Glomerular visceral epithelial cell (primary cell): ENCODE data around the gene UAP1.
"Not testable (repeated sequence)": the region's sequence is repeated elsewhere in the genome, so short reads cannot be mapped to it uniquely, and the experiment has no call there.

ENCODE experiments used
- DNase-seq: peaks from one replicate; pipeline ENCODE4 v3.0.0-alpha.2; 2016; ENCODE audit errors: extremely low spot score

The UAP1 gene

DNA sequence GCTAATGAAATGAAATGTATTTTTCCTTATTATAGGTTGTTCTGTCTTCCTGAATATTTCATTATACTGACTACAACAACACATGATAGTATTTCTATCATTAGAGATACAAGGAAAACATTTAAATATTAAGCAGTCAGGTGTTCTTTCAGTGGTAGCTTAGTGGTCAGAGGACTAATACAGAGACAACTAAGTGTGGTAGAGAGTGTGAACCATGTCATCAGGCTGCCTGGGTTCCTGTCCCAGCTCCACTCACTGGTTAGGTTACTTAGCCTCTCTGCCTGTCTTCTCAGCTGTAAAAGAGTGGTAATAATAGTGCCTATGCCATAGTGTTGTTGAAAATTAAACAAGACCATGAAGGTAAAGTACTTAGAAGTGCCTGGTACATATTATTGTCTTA, 3.9 kb downstream of the UAP1 start:
- DNase-seq, result no peak

DNA sequence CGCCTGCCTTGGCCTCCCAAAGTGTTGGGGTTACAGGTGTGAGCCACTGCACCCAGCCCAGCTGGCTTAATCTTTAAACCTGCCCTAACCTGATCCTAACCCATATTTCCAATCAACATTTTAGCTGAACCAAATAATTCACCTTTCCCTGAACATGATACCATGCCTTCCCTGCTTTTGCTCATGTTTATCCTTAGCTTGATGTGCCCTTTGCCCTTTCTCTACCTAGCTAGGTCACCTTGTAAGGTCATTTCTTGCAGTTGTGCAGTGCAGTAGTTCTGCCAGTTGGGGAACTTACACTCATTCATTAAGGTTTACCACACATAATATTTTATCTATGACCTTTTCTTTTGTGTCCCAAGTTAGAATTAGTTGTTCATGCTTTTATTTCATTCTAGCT, 5.3 kb downstream of the UAP1 start:
- DNase-seq, result no peak

DNA sequence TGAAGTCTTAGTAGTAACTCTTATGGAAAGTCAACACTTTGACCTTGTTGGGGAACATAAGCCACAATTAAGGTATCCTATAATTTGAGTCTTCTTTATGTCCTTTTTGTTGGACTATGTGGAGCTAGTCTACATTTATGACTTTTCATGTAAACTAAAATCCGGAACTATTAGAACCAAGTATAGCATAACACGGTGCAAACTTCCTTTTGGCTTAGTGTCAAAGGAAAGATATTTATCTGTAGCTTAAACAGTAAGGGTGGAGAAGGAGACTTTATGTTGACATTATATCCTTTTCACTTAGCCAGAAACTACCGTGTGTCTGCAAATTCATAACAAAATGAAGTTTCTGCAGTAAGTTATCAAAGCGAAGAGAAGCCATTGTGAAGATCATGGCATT, 7.3 kb downstream of the UAP1 start:
- DNase-seq, result no peak

DNA sequence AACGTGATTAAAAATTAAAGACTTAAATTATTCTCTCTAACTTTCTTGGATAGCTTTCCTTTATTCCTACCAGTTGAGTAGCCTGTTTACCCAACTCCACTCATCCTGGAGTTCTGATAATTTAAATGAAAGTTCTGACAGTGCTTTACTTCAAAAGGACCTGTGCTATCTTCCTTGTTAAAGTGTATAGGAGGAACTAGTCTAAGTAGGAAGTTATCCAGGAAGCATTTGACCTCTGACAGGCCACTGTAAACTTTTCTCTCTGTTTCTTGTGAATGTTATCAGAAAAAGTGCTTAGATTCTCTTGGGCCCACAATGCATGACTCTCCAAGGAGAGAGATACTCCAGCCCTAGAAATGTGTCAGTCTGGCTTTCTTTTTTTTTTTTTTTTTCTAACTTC, 9.2 kb downstream of the UAP1 start:
- no peak for DNase-seq

DNA sequence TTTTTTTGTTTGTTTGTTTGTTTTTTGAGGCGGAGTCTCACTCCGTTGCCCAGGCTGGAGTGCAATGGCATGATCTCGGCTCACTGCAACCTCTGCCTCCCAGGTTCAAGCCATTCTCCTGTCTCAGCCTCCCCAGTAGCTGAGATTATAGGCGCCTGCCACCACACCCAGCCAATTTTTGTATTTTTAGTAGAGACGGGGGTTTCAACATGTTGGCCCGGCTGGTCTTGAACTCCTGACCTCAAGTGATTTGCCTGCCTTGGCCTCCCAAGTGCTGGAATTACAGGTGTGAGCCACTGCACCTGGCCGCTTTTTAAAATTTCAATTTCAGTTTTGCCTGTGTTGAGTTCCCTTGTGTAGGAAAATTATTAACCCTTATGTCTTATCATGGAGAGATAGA, 9.6 kb downstream of the UAP1 start:
- not testable (repeated sequence) for DNase-seq

DNA sequence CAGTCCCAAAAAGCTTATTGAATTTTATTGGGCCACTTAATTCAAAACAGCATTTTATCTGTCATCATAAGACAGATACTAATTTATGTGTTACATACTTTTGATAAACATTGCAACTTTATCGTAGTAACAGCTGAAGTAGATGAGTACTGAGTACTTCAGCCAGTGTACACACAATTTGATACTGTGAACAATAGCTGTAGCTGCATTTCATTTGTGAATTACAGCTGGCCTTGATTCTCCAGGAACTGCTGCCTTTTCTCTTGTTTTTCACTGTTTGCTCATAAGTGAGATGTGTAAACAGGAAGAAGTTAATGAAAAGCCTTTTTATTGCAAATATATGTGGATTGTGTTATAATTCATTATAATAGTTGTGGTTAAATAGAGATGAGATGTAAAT, 10.2 kb downstream of the UAP1 start:
- no peak for DNase-seq

DNA sequence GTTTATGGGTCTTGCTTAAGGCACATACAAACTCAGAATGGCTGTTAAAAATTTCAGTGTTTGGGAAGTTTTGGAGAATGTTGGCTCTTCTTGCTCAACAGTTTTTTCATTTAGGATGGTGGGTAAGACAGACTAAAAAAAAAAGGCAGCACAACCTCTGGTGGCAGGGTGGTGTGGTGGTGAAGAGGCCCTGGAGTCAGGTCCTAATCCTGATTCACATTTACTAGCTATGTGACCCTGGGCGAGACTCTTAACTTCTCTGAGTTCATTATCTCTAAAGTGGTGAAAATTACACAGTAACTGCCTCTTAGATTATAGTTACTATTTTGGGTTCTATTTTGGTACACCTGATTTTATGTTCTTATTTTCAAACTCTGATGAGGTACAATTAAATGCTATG, 11.6 kb downstream of the UAP1 start:
- no peak for DNase-seq

DNA sequence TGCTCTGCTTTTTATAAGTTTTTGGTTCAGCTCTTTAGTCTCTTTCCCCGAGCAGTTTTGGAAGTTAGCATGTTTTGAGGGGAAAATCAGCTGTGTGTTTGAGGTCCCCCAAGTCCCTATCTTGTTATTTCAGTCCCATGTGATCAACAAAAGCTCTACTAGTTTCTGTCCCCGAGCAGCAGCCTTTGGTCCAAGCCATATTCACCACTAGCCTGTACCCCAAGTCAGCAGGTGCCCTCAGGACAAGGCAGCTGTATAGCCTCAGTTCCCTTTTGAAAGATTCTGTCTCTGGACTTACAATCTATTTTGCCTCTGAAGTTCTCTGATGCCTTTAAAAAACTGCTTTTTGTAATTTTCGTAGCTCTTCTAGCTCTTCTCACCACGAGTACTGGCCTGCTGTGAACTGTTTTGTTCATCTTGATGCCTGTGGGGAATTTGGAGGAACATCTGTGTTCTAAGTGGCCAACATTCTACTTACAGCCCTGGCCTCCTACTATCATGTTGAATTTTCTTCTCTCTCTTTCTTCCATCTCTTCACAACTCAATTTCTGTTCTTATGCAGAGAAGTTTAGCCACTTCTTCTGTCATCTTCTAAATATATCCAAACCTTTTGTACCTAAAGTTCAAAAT, 16.7 kb downstream of the UAP1 start:
- no peak for DNase-seq

DNA sequence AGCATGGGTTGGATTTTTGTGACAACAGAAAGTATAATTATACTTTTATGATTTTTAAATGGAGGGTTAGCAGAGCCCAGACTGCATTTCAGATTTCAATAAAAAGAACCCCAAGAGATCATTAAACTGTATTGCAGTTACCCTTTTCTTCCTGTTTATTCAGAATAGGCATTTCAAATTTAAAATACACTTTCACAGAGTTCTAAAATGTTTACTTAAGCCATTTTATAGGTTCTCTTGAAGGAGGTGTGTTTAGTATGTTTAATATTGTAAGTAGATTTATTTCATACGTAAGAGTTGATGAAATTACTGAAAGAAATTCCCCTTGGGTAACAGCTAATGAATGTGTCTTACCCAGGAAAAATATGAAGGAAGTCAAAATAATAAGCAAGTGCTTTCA, 17.4 kb downstream of the UAP1 start:
- DNase-seq, result no peak

DNA sequence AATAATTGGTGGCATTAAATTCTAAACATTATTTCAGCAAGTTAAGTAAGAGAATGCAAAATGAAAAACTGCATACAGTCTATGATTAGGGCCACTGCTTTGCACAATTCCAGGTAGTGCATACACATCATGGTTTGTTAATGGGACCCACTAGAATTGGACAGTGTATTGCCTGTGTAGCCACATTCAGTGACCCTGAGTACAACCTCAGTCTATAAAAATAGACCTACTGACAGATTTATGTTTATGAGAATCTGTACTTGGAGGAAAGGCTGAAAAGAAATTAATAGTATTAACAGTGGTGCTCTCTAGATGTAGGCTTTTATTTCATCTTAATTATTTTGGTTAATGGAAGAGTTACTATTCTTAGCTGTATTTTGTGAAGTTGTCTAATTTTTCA, 18.8 kb downstream of the UAP1 start:
- DNase-seq, result no peak

DNA sequence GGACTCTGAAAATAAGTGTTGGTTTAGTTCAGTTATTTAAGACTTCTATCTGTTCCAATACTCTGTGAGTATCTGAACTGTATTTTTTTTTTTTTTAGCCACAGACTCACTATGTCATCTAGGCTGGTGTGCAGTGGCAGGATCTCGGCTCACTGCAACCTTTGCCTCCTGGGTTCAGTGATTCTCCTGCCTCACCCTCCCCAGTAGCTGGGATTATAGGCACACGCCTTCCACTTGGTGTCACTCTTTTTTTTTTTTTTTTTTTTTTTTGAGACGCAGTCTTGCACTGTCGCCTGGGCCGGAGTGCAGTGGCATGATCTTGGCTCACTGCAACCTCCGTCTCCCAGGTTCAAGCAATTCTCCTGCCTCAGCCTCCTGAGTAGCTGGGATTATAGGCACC, 21.4 kb downstream of the UAP1 start:
- DNase-seq, result not testable (repeated sequence)

DNA sequence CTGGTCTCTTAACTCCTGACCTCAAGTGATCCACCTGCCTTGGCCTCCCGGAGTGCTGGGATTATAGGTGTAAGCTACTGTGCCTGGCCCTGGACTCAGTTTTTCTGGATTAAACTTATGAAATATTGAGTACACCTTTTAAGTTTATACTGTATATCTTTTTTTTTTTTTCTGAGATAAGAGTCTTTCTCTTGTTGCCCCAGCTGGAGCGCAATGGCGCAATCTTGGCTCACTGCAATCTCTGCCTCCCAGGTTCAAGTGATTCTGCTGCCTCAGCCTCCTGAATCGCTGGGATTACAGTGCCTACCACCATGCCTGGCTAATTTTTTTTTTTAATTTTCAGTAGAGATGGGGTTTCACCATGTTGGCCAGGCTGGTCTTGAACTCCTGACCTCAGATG, 23.6 kb downstream of the UAP1 start:
- DNase-seq, result not testable (repeated sequence)

DNA sequence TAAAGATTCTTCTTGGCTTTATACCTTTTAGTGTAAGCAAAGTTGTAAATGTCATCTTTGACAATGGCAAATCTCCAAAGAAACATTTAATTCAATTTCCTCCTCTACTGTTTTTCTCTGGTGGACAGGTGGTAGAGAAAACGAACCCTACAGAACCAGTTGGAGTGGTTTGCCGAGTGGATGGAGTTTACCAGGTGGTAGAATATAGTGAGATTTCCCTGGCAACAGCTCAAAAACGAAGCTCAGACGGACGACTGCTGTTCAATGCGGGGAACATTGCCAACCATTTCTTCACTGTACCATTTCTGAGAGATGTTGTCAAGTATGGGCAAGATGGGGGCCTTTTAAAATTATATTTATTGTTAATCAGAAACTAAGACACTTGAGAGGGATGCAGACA, 25.8 kb downstream of the UAP1 start:
- no peak for DNase-seq

DNA sequence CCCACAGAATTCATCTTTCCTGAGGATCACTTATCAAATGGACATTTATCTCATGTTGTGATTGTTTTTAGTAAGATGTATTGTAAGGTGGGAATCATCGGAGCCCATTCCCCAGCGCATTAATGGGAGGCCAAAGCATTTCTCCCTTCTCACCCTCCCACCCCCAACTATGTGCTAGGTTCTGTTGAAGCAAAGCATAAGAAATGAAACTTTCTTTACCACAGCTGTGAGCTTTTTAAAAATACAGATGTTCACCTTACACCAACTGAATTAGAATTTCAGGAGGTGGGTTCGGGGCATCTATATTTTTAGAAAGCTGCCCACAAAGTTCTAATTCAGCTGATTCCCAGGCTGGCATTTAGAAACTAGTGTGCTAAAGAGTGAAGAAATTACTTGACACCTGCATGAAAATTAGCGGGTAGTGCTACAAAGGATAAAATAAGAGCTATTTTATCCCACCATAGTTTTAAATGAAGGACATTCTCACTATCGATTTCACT, 26.3 kb downstream of the UAP1 start:
- no peak for DNase-seq

DNA sequence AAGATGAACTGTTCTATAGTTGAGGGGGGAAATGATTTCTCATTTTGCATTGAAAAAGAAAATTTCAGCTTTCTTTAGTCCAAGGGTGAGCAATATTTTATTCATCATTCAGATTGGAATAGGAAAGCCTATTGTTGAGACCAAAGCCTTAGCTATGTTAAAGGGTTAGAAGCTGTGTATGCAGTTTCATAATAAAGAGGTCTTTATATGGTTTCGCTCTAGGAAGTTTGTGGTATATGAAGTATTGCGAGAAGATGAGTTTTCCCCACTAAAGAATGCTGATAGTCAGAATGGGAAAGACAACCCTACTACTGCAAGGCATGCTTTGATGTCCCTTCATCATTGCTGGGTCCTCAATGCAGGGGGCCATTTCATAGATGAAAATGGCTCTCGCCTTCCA, 28.6 kb downstream of the UAP1 start:
- DNase-seq, result no peak

DNA sequence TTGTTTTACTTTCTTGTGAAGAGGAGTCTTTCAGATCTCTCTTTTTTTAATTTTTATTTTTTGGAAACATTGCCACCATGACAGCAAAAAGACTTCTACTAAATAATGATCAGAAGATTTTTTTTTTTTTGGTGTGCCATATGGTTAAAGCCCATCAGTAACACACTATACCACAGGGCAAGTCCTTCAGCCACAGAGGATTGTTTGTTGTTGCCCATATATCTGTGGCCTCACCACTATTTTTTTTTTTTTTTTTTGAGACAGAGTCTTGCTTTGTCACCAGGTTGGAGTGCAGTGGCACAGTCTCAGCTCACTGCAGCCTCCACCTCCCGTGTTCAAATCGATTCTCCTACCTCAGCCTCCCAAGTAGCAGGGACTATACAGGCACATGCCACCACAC, 29.2 kb downstream of the UAP1 start:
- no peak for DNase-seq

DNA sequence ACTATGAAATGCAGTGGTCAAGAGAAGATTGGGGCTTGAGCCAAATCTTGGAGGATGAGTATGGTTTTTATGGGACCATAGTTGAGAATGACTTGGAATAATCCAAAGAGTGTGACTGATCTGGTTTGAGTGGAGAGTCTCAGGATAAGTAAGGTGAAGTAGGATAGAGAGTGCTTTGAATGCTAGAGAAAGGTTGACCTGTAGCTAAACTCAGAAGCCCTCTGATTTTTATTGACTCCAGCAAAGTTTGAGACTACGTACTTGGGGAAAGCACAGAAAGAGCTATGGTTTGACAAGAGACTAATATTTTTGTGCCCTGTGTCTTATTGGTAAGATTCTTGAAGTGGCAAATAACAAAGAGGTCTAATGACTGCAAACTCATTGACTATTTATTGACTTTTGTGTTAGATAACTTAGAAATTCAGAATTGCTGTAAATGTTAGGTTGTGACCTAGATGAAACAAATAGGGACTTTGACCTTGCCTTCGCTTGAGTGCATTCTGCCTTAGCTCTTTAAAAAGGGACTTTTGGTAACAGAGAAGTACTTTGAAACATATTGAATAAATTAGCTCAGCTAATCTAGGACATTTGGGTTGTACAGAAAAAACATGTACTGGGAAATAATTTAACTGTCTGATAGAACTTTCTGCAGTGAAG, 35.1 kb downstream of the UAP1 start:
- DNase-seq, result no peak

DNA sequence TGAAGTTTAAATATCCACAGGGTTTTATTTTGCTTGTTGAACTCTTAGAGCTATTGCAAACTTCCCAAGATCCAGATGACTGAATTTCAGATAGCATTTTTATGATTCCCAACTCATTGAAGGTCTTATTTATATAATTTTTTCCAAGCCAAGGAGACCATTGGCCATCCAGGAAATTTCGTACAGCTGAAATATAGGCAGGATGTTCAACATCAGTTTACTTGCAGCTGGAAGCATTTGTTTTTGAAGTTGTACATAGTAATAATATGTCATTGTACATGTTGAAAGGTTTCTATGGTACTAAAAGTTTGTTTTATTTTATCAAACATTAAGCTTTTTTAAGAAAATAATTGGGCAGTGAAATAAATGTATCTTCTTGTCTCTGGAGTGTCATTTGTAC, 37.9 kb downstream of the UAP1 start:
- DNase-seq, result no peak

DNA sequence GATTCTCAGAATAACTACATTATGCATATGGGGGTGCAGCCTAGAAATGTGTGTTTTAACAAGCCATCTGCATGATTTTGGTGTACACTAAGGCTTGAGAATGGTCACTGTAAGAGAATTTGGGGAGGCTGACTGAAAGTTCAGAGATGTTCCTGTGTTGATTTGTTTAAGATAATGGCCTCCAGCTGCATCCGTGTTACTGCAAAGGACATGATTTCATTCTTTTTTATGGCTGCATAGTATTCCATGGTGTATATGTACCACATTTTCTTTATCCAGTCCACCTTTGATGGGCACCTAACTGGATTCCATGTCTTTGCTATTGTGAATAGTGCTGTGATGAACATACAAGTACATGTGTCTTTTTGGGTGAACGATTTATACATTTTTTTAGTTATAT, 41.6 kb downstream of the UAP1 start:
- DNase-seq, result not testable (repeated sequence)

DNA sequence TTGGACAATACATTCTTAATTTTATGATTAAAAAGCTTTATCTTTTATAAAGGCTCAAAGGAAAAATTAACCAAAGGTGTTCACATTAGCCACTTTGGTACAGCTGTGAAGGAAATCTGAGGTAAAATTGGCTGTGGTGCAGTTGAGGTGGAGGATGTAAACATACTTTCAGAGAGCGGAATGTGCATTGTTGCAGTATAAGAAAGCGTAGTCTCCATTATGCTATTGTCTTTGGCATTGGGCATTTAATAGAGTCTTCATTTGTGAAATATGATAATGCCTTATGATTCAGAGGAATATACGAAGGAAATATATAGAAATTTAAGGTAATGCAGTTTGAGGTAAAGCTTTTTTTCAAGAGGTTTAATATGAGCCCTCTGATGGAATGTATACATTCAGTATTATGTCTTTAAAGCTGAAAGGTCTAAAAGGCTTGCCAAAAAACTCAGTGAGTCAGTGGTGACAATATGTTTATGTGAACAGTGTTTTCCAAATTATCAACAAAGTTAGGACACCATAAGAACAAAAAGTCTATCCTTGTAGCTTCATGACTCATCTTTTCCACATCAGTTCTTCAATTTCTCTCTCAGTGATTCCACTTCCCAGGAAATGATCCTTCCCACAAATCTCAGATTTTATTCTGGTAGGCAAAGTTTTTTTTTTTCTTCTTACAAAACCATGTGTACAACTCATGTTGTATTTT, 43.9 kb downstream of the UAP1 start:
- peak; percentile 52 for DNase-seq

DNA sequence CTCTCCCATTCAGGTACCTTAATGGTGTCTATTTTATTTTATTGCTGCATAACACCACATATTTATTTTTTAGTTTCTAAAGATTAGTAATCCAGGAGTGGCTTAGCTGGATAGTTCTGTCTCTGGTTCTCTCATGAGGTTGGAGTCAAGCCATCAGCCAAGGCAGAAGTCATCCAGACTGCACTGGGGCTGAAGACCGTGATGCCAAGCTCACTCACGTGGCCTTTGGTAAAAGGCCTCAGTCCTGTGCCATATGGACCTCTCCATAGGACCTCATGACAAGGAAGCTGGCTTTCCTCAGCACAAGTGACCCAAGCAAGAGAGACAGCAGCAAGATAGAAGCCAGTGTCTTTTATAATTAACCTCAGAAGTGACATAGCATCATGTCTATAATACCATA, 47.8 kb downstream of the UAP1 start:
- no peak for DNase-seq

DNA sequence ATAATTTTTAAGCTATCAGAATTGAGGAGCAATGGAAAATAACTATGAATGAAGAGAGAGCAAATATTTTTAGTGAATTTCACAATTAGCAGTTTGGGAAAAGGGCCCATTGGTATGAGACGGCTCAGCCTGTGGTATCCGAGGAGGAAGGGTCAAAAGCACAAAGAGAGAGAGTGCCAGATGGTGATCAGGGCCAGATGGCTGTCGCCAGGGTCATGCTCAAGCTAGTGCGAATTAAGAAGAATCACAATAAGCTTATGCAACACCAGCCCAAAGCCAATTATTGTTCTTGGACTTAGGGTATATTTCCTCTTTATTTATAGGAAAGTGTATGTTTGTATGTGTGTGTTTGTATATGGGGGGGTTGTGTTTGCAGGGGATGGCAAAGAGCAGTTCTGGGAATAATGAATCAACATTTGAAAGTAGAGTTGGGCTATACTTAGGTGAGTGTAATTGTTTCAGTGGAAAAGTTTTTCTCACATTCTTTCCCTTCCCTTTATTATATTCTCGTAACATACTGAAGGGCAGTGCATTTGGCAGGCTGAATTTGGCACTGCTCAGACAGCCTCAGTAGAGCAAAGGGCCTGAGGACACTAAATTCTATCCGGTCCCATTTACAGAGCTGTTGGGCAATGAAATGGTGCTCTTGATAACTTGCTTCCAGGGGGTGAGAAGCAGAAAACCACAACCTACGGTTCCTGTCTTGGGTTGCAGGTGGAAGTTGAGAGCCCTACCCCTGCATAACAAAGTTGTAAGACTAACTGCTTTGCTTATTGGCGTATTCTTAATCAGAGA, 51.3 kb downstream of the UAP1 start:
- DNase-seq, result no peak
